Ecto neural progenitor cell (in vitro differentiated cells): Measurements from ENCODE around the gene GSX2.

Source experiments
- DNase-seq: peaks from one replicate; pipeline ENCODE4 v3.0.0-alpha.2; 2018; ENCODE audit warnings: low spot score

The GSX2 gene

DNA sequence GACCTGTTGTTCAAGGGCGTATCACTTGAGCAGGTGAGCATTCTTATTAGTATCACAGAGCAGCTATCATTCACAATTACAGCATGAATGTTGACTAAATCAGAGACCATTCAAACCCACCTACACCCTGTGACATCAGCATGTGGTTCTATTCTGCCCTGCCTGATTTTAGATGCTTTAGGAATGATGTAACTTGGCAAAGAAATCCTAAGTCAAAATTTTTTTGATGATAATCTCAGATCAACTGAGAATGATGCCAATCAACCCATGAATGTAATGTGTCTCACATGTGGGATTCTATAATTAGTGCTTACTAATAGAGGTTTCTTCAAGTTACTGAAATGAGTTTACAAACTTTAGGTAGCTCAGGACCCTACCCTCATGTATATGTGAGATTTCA is 22.2 kb upstream of the GSX2 start:
- no peak for DNase-seq

GRCh38 chr4:54082168-54082567 is 17.8 kb upstream of the GSX2 start:
- no peak for DNase-seq

DNA sequence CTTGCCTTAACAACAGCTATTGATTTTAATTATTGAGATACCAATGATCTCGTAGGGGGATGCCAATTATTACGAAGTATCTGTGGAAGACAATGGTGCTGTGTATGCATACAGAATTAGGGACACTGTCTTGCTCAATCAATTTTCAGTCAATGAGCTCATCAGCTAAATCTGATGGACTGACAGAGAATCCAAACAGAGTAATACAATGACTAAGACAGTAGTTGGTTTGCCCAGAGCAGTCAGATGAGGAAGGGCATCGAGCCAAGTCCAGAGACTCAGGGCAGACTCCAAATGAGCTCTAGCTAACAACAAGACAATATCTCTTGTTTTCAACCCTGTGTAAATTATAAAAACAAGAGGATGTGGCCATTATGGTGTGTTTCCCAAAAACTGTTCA is 14.7 kb upstream of the GSX2 start:
- DNase-seq = no peak

DNA sequence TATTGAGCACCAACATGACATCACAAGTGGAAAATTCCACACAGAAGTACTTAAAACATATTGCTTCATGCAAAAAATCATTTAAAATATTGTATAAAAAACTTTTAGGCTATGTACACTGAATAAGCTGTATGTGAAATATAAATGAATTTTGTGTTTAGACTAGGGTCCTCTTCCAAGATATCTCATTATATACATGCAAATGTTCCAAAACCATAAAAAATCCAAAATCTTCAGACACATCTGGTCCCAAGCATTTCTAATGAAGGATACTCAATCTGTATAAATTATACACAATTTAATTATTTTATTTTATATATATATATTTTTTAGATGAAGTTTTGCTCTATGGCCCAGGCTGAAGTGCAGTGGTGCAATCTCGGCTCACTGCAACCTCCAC is 10.1 kb upstream of the GSX2 start:
- no peak for DNase-seq

DNA sequence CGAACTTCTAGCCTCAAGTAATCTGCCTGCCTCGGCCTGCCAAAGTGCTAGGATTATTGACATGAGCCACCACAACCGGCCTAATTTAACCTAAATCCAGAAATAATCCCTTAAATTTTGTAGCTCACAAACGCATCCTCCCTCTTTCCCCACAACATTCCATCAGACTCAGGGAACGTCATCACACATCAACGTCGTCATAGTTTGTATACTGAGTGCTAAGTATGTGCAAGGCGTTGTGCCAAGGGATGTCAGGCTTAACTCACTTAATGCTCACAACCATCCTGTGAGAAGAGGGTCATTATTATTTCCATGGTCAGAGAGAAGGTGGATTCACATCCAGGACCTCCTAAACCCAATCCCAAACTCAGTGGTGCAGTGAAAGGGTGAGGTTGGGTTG is 9.6 kb upstream of the GSX2 start:
- DNase-seq = no peak

GRCh38 chr4:54090804-54091623 is 8.9 kb upstream of the GSX2 start:
- peak; percentile 57 for DNase-seq

DNA sequence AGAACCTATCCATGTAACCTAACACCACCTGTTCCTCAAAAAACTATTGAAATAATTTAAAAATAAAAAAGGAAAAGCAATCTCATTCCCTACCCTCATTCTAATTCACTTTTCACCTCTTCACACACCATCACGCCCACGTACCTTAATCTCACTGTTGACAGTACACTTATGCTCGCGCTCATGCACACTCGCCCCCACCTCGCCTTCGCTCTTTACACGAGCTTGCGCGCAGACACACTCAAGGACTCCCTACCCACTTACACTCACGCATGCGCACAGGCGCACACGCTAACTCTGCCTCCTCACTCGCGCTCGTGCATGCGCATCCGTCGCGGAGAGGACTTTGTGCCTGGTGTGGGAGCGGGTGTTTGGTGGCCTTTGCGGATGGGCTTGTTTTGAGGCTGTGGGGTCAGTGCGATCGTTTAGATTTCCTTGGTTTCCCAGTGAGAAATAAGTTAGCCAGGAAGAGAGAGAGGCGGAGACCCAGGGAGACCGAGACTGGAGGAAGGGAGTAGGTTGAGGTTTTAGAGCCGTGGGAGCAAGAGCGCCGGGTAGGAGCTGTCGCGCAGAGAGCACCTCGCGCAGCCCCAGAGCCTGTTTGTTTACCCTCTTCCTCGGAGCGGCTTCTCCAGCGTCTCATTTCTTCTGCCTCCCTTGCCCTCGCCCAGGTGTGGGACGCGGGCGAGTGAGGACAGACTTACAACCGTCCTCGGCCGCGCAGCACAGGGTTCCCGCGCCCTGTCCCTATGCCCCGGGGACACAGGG is 8.1 kb upstream of the GSX2 start:
- DNase-seq = peak; percentile 64

- DNase-seq = no peak
Observed at GRCh38 chr4:54092405-54093323, 7.3 kb upstream of the GSX2 start.

DNA sequence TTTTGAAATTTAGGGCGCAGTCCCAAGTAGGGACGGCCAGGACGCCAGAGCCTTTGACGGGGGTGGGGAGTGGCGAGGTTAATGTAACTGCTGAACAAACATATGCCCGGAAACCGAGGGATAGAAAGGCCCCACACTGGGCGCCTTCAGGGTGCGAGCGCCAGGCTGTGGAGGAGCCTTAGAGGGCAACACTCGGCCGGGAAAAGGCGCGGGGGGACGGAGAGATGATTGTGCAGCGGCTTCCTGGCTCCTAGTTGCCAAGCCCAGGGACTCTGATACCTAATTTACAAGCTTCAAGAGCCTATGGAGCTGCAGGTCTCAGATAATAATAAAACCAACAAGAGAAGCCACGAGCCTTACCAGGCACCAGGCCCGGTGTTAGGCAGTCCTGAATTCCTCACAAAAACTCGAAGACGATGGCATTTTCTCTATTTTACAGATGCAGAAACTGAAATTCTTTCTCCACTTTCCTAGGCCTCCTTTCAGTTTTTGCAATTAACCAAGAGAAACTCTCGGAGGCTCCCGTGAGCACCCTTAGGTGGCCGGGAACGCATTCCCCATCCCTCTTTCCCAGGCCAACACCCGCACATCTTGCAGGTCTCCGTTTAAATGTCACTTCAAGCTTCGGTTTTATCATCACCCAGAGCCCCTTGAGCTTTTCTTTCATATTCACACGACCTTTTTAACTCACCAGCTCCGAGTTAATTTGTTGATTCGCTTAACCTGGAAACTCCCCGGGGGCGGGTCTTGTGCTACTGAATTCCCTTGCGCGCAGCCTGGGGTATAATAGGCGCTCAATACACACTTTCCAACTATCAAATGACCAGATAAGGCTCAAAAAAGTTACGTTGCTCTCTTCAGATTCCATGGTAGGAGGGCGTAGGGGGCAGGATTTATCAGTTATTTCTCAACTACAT is 6.4 kb upstream of the GSX2 start:
- DNase-seq = no peak

- no peak for DNase-seq
Observed at GRCh38 chr4:54094451-54094850, 5.5 kb upstream of the GSX2 start.

GRCh38 chr4:54095110-54095825 is 4.7 kb upstream of the GSX2 start:
- DNase-seq = no peak

DNA sequence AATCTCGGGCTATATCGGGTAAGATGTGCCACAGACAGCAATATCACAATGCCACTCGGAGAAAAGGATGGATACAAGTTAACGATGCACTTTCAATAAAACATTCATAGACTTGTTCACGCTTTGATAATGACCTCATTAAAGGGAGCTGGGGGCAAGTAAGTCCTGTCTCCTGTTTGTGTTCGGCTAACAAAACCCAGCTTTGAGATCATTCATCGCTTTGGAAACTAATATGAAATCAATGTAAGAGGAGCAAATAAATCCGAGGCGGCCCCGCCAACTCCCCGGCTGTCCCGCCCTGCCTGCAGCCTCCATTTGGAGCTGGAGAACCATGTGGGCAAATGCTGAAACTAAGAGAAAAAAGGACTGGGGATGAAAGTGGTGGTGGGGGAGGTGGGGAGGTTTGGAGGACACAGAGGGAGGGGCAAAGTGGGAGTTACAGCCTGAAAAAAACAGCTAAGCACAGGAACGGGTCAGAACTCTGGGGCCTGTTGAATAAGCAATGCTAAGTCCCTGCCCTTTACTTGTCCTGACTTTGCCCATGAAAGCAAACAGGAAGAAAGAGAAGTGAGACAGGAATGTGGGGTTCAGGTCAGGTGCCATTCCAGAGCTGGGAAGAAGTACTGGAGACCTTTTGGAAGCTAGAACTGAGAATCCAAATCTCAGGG is 3.5 kb upstream of the GSX2 start:
- DNase-seq = no peak

GRCh38 chr4:54097152-54097551 is 2.8 kb upstream of the GSX2 start:
- no peak for DNase-seq

- no peak for DNase-seq
Observed at GRCh38 chr4:54098375-54098774, 1.6 kb upstream of the GSX2 start.

GRCh38 chr4:54099287-54099747 is 646 bp upstream of the GSX2 start:
- peak; percentile 54 for DNase-seq

DNA sequence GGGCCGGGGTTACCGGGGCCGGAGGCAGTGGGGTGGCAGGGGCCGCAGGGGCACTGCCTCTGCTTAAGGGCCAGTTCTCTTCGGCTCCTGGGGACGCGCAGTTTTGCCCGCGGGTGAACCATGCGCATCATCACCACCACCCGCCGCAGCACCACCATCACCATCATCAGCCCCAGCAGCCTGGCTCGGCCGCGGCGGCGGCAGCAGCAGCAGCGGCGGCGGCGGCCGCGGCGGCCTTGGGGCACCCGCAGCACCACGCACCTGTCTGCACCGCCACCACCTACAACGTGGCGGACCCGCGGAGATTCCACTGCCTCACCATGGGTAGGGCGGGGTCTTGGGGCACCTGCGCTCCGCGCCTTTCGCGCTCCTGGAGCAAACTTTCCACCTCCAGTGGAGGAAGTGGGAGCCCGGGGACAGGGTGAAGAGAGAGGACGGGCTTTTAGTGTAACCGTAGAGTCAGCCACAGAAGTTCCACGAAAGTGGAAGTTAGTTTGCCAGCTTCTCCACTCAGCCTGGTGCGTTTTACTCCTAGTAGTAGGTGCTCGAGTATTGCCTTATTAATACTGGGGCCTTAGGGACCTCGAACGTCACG is 729 bp downstream of the GSX2 start:
- no peak for DNase-seq

GRCh38 chr4:54101190-54102041 is 1.5 kb downstream of the GSX2 start:
- no peak for DNase-seq

- DNase-seq = no peak
Observed at GRCh38 chr4:54102531-54103106, 2.7 kb downstream of the GSX2 start.
